GM23338 (cell line): Measurements from ENCODE around the gene HOXC5. TPM values are rescaled to one million over a fixed set of nuclear protein-coding genes. Genes with fewer than 3 reads are reported as not detected.
A peak's percentile ranks its signal among the peaks of the same experiment; 100 is the strongest.

Experiments
- ATAC-seq: fragments of 200-7000 bp; cut with Tn5 transposase; 3 replicates; pipeline ENCODE4 v1.9.1; 2020
- DNase-seq: peaks from one replicate; pipeline ENCODE4 v3.0.0-alpha.2; 2015; ENCODE audit warnings: low spot score
- H2AFZ ChIP-seq: fragments of 200-600 bp; sonication (generic); 2 replicates; pipeline ENCODE4 v1.8.0; 2016; ENCODE audit warnings: antibody characterized with exemption, mild to moderate bottlenecking, moderate library complexity
- H3F3A ChIP-seq: fragments of 200-600 bp; sonication (generic); replicated peaks from 2 replicates; pipeline ENCODE4 v1.8.0; 2017; ENCODE audit warnings: antibody characterized with exemption, mixed run types, low read depth
- H3K27ac ChIP-seq: fragments of 200-600 bp; sonication (generic); 2 replicates; pipeline ENCODE4 v1.6.1; 2016; ENCODE audit warnings: low read depth
- H3K27me3 ChIP-seq: fragments of 200-600 bp; sonication (generic); 2 replicates; pipeline ENCODE4 v1.8.0; 2016; ENCODE audit warnings: mild to moderate bottlenecking, mixed run types, moderate library complexity; ENCODE audit not compliant: insufficient read depth
- H3K36me3 ChIP-seq: fragments of 200-600 bp; sonication (generic); 2 replicates; pipeline ENCODE4 v1.8.0; 2016; ENCODE audit warnings: mild to moderate bottlenecking; ENCODE audit not compliant: insufficient read depth
- H3K4me1 ChIP-seq: fragments of 200-600 bp; sonication (generic); 2 replicates; pipeline ENCODE4 v1.8.0; 2016; ENCODE audit warnings: mild to moderate bottlenecking, moderate library complexity; ENCODE audit not compliant: insufficient read depth
- H3K4me2 ChIP-seq: fragments of 200-600 bp; sonication (generic); 2 replicates; pipeline ENCODE4 v1.7.1; 2017; ENCODE audit warnings: mixed run types
- H3K4me3 ChIP-seq: fragments of 200-600 bp; sonication (generic); 2 replicates; pipeline ENCODE4 v1.6.1; 2016; ENCODE audit warnings: mixed run types
- H3K79me2 ChIP-seq: fragments of 200-600 bp; sonication (generic); replicated peaks from 2 replicates; pipeline ENCODE4 v1.8.0; 2017; ENCODE audit warnings: mild to moderate bottlenecking; ENCODE audit not compliant: insufficient read depth
- H3K9me2 ChIP-seq: fragments of 200-600 bp; sonication (generic); 2 replicates; pipeline ENCODE4 v1.8.0; 2017; ENCODE audit not compliant: insufficient read depth
- H4K20me1 ChIP-seq: fragments of 200-600 bp; sonication (generic); replicated peaks from 2 replicates; pipeline ENCODE4 v1.8.0; 2017; ENCODE audit warnings: mild to moderate bottlenecking; ENCODE audit not compliant: insufficient read depth
- H3K27ac Mint-ChIP-seq: 2 replicates; pipeline ENCODE4 v1.8.0; 2020; ENCODE audit warnings: inconsistent platforms, mild to moderate bottlenecking, moderate library complexity, mixed read lengths
- H3K27me3 Mint-ChIP-seq: 3 replicates; pipeline ENCODE4 v1.8.0; 2022; ENCODE audit warnings: low read depth, mild to moderate bottlenecking, moderate library complexity, mixed read lengths, inconsistent platforms; ENCODE audit not compliant: insufficient read depth, poor library complexity
- H3K36me3 Mint-ChIP-seq: 3 replicates; pipeline ENCODE4 v1.8.0; 2021; ENCODE audit warnings: low read depth, mild to moderate bottlenecking, inconsistent platforms, moderate library complexity, mixed read lengths
- H3K4me1 Mint-ChIP-seq: 3 replicates; pipeline ENCODE4 v1.8.0; 2020; ENCODE audit warnings: mild to moderate bottlenecking, inconsistent platforms, mixed read lengths
- H3K4me3 Mint-ChIP-seq: 3 replicates; pipeline ENCODE4 v1.8.0; 2021; ENCODE audit warnings: moderate library complexity, mild to moderate bottlenecking, inconsistent platforms, mixed read lengths
- H3K9me3 Mint-ChIP-seq: 3 replicates; pipeline ENCODE4 v1.8.0; 2020; ENCODE audit warnings: moderate library complexity, mild to moderate bottlenecking, inconsistent platforms, mixed read lengths
- CREB1 ChIP-seq: fragments of 250-450 bp; sonication (Bioruptor Pico); IDR thresholded peaks from 2 replicates; pipeline ENCODE4 v1.5.0; 2020; ENCODE audit warnings: low read depth, mild to moderate bottlenecking, moderate library complexity
- EZH2 ChIP-seq: fragments of 200-600 bp; sonication (generic); IDR thresholded peaks from one replicate; pipeline ENCODE4 v1.8.0; 2017; ENCODE audit warnings: antibody characterized with exemption, mild to moderate bottlenecking, low read depth; ENCODE audit not compliant: unreplicated experiment
- EZH2phosphoT487 ChIP-seq: fragments of 200-600 bp; sonication (generic); IDR thresholded peaks from one replicate; pipeline ENCODE4 v1.8.1; 2018; ENCODE audit warnings: antibody characterized with exemption; ENCODE audit not compliant: unreplicated experiment
- JUNB ChIP-seq: IDR thresholded peaks from one replicate; pipeline ENCODE4 v1.6.1; 2016; ENCODE audit warnings: antibody characterized with exemption; ENCODE audit not compliant: unreplicated experiment
- NANOG ChIP-seq: IDR thresholded peaks from 2 replicates; pipeline ENCODE4 v1.6.1; 2016; ENCODE audit warnings: antibody characterized with exemption, borderline replicate concordance
- POLR2AphosphoS5 ChIP-seq: IDR thresholded peaks from 2 replicates; pipeline ENCODE4 v1.6.1; 2016; ENCODE audit warnings: antibody characterized with exemption, low read depth
- STAT1 ChIP-seq: IDR thresholded peaks from one replicate; pipeline ENCODE4 v1.6.1; 2016; ENCODE audit warnings: antibody characterized with exemption; ENCODE audit not compliant: unreplicated experiment
- ZNF114 ChIP-seq: fragments of 250-450 bp; sonication (Bioruptor Pico); IDR thresholded peaks from 2 replicates; pipeline ENCODE4 v1.5.0; 2020; ENCODE audit warnings: mild to moderate bottlenecking, moderate library complexity
- ZNF331 ChIP-seq: fragments of 250-450 bp; sonication (Bioruptor Pico); IDR thresholded peaks from 2 replicates; pipeline ENCODE4 v1.5.0; 2020; ENCODE audit warnings: low read depth, mild to moderate bottlenecking, moderate library complexity
- ZNF462 ChIP-seq: fragments of 250-450 bp; sonication (Bioruptor Pico); IDR thresholded peaks from 2 replicates; pipeline ENCODE4 v1.5.0; 2020; ENCODE audit warnings: mild to moderate bottlenecking, moderate library complexity
- polyA plus RNA-seq: library from polyadenylated mRNA; unstranded; fragments of >200 nt; fragmentation: Nextera tagmentation; extraction: Ambion mirVana; gene quantifications from 2 replicates; pipeline ENCODE4 v1.2.1, GENCODE V29; 2016
- total RNA-seq: library from RNA; depleted of rRNA; stranded (reverse); fragments of >200 nt; shearing (Covaris generic); gene quantifications from 2 replicates; pipeline ENCODE4 v1.2.3, GENCODE V29; 2014
- TF ChIP-seq, protein P1 (sequence below): IDR thresholded peaks from one replicate; pipeline ENCODE4 v1.6.1; 2018; ENCODE audit warnings: antibody characterized with exemption; ENCODE audit not compliant: unreplicated experiment
- TF ChIP-seq, protein P2 (sequence below): IDR thresholded peaks from 2 replicates; pipeline ENCODE4 v1.6.1; 2016; ENCODE audit warnings: antibody characterized with exemption
- TF ChIP-seq, protein P3 (sequence below), 2 experiments: fragments of 200-600 bp in 1 of 2; sonication (generic) in 1 of 2; conservative IDR thresholded peaks; 2 replicates each; pipeline versions ENCODE4 v1.5.1 to v1.6.1; 2016 to 2017; ENCODE audit warnings: antibody characterized with exemption in 2 of 2, low read depth in 2 of 2, mild to moderate bottlenecking in 2 of 2, moderate library complexity in 1 of 2

HOXC5 gene
- total and polyA plus RNA-seq, 2 experiments from 2014 or later = not detected

DNA sequence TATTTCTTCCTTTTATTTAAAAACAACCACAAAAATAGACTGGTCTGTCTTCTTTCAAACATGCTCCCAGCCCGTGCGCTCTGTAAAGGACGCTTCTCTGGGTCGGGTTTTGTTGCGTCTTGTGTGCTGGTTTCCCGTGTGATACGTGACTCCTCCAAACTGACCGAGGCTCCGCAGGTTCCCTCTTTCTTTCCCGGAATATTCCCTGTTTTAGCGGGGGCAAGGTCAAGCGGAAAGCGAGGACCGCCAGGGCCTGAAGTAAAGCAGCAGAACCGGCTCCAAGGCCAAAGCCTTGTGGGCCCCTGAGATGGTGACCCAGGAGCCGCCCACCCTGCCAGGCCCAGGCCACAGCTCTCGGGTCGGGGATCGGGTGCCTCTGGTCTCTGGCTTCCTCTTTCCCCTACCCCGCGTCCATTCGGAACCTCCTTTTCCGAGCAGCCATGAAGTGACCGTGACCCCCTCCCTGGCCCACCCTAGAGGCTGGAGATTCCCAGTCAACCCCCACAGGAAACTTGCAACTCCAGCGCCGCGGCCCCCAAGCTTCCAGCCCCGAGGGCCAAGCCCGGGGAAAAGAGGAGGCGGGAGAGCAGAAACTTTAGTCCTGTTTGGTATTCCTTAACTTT, 48.8 kb upstream of the HOXC5 start:
- no peak overlapping the region for H3K27ac Mint-ChIP-seq
- H3K4me3 ChIP-seq = 0 out of 2 replicates have a peak overlapping the region, but pooled peaks have one; percentile 2
- H3K27ac ChIP-seq = no peak overlapping the region
- no peaks in the 10 kb centered on the region; the same call in 2 of the 3 replicates for H3K36me3 Mint-ChIP-seq
- ATAC-seq = peak; percentile 2; the same call in 1 of the 3 replicates
- TF ChIP-seq EZH2phosphoT487 (peak; percentile 38), ZNF331 (CRISPR knock-in tag) (no peak), STAT1 (no peak), ZNF462 (CRISPR knock-in tag) (no peak), JUNB (no peak), NANOG (no peak), POLR2AphosphoS5 (no peak), EZH2 (peak; percentile 95), ZNF114 (CRISPR knock-in tag) (no peak), CREB1 (no peak)
- TF ChIP-seq, protein P1, sequence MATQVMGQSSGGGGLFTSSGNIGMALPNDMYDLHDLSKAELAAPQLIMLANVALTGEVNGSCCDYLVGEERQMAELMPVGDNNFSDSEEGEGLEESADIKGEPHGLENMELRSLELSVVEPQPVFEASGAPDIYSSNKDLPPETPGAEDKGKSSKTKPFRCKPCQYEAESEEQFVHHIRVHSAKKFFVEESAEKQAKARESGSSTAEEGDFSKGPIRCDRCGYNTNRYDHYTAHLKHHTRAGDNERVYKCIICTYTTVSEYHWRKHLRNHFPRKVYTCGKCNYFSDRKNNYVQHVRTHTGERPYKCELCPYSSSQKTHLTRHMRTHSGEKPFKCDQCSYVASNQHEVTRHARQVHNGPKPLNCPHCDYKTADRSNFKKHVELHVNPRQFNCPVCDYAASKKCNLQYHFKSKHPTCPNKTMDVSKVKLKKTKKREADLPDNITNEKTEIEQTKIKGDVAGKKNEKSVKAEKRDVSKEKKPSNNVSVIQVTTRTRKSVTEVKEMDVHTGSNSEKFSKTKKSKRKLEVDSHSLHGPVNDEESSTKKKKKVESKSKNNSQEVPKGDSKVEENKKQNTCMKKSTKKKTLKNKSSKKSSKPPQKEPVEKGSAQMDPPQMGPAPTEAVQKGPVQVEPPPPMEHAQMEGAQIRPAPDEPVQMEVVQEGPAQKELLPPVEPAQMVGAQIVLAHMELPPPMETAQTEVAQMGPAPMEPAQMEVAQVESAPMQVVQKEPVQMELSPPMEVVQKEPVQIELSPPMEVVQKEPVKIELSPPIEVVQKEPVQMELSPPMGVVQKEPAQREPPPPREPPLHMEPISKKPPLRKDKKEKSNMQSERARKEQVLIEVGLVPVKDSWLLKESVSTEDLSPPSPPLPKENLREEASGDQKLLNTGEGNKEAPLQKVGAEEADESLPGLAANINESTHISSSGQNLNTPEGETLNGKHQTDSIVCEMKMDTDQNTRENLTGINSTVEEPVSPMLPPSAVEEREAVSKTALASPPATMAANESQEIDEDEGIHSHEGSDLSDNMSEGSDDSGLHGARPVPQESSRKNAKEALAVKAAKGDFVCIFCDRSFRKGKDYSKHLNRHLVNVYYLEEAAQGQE = no peak
- TF ChIP-seq, protein P2, sequence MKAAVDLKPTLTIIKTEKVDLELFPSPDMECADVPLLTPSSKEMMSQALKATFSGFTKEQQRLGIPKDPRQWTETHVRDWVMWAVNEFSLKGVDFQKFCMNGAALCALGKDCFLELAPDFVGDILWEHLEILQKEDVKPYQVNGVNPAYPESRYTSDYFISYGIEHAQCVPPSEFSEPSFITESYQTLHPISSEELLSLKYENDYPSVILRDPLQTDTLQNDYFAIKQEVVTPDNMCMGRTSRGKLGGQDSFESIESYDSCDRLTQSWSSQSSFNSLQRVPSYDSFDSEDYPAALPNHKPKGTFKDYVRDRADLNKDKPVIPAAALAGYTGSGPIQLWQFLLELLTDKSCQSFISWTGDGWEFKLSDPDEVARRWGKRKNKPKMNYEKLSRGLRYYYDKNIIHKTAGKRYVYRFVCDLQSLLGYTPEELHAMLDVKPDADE = no peak
- TF ChIP-seq, protein P3, sequence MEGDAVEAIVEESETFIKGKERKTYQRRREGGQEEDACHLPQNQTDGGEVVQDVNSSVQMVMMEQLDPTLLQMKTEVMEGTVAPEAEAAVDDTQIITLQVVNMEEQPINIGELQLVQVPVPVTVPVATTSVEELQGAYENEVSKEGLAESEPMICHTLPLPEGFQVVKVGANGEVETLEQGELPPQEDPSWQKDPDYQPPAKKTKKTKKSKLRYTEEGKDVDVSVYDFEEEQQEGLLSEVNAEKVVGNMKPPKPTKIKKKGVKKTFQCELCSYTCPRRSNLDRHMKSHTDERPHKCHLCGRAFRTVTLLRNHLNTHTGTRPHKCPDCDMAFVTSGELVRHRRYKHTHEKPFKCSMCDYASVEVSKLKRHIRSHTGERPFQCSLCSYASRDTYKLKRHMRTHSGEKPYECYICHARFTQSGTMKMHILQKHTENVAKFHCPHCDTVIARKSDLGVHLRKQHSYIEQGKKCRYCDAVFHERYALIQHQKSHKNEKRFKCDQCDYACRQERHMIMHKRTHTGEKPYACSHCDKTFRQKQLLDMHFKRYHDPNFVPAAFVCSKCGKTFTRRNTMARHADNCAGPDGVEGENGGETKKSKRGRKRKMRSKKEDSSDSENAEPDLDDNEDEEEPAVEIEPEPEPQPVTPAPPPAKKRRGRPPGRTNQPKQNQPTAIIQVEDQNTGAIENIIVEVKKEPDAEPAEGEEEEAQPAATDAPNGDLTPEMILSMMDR (conservative IDR thresholded peaks at IDR 0.05; ENCODE audit: low read depth in 2 of 2) = no peak
- no peaks in the 10 kb centered on the region for H3K36me3 ChIP-seq
- H3K9me3 Mint-ChIP-seq = peaks cover 5% of the 10 kb centered on the region; the same call in 2 of the 3 replicates
- peak overlapping the region; percentile 62; the same call in 1 of the 2 replicates for H3K4me2 ChIP-seq
- H4K20me1 ChIP-seq = peaks cover 40% of the 10 kb centered on the region
- H3K79me2 ChIP-seq = no peaks in the 10 kb centered on the region
- no peak overlapping the region for H2AFZ ChIP-seq
- peaks cover 98% of the 10 kb centered on the region for H3K27me3 ChIP-seq
- no peaks in the 10 kb centered on the region for H3K9me2 ChIP-seq
- H3K4me1 ChIP-seq = peaks cover 53% of the 10 kb centered on the region
- H3F3A ChIP-seq = peaks cover 48% of the 10 kb centered on the region
- H3K4me1 Mint-ChIP-seq = peaks cover 27% of the 10 kb centered on the region
- peaks cover 100% of the 10 kb centered on the region for H3K27me3 Mint-ChIP-seq
- DNase-seq = no peak
- 0 out of 3 replicates have a peak overlapping the region, but pooled peaks have one; percentile 26 for H3K4me3 Mint-ChIP-seq
